HS-5 (cell line): ENCODE data around the gene CA6.
"Not testable (repeated sequence)": the region's sequence is repeated elsewhere in the genome, so short reads cannot be mapped to it uniquely, and the experiment has no call there.

Experiments used
- DNase-seq: peaks from one replicate; pipeline ENCODE4 v3.0.0-alpha.2; 2012; ENCODE audit warnings: low read depth

The CA6 gene

DNA sequence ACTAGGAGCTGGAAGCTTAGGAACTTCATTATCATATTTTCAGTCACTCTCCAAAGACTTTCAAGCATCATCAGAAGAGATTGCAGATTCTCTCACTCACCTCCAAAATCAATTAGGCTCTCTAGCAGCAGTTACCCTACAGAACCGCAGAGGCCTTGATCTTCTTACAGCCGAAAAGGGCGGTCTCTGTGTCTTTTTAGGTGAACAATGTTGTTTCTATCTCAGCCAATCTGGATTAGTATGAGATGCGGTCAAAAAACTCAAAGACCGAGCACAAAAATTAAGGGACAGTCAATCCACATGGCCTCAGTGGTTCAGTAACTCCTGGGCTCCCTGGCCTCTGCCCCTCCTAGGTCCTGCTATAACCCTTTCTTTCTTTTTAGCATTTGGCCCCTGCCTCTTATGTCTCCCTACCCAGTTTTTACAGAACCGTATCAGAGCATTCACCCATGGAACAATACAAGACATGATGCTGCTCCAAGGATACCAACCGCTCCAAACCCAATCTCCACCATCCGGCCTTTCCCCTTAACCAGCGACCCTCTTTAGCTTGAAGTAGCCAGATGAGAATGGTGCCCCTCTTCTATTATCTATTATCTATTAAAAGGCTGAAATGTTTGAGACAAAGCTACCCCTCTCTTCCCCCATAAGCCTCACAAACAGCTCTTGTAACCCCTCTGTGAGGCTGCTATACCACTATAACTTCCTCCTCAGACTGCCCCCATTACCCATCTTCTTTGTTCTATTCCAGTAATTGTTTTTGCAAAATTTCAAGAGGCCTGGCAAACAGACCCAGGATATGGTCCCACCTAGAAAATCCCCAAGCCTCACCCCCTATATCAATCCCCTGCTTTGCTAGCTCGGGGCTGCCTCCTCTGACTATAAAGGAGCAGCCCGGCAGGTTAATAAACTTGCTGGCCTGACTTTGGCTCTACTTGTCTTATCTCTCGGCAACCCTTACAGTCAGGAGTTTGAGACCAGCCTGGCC lies 18.7 kb upstream of the CA6 start:
- DNase-seq: no peak

DNA sequence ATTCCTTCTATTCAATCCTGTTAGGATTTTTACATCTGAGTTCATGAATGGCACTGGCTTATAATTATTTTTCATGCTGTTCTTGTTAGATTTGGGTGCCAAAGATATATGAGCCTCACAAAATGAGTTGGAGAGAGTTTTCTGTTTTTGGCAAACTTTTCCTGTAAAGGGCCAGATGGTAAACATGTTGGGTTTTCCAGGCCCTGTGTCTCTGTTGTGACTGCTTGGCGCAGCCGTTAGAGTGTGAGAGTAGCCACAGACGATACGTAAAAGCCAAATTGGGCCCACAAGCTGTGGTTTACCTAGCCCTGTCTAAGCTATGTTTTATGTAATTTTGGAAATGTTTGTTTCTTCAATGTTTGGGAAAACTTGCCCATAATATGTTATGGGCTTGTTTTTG lies 15.6 kb upstream of the CA6 start:
- DNase-seq: no peak

DNA sequence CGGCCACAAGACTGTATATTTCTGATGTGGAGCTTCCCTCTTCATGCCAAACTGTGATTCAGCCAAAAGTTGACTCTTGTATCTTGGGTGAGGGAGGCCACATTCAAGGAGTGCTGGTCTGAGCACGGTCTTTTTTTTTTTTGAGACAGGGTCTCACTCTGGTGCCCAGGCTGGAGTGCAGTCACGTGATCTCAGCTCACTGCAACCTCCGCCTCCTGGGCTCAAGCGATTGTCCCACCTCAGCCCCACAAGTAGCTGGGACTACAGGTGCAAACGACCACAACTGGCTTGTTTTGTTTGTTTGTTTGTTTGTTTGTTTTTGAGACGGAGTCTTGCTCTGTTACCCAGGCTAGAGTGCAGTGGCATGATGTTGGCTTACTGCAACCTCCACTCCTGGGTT lies 8.6 kb upstream of the CA6 start:
- DNase-seq: not testable (repeated sequence)

DNA sequence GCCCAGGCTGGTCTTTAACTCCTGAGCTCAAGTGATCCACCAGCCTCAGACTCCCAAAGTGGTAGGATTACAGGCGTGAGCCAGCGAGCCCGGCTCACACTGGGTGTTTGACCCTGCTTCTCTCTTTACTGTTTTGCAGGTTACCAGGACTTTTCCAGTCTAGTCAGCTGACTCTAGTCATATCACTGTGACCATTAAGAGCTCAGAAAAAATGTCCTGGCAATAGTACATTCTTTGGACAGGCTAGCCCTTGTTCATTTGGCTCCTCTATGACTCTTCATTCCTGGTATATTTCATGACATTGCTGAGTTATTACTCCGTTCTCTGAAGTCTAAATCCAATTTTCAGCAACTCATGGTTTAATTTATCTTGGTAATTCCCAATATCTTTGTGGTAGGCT lies 8.0 kb upstream of the CA6 start:
- no peak for DNase-seq

DNA sequence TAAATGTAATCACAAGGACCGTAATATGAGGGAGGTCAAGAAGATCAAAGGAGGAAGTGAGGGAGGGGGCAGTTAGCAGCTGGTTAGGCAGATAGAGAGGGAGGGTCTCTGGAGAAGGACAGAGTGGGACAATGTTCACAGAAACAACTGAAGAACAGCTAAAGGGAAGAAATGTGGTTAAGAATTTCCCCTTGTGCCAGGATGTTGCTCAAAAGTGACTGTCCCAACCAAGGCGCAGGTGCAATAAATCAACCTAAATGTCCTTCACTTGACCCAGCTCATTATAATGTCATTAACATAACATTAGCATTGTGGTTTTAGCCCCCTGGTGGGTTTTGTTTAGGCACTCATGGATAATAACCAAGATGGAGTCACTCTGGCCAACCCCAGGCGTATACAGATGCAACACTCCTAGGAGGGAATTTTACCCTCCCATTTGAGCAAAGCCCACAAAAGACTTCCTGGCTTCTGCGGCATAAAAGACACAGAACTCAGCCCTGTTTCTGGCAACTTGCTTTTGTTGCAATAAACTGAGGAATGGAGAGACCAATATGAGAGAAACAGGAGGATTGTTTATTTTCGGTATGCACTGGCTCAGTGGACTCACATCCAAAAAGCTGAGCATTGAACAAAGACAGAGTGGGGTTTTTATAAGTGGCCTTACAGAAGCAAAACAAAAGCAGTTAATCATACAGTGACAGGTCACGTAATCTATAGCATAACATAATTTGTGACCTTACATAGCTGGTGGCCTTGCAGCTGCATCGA lies 7.3 kb upstream of the CA6 start:
- no peak for DNase-seq

DNA sequence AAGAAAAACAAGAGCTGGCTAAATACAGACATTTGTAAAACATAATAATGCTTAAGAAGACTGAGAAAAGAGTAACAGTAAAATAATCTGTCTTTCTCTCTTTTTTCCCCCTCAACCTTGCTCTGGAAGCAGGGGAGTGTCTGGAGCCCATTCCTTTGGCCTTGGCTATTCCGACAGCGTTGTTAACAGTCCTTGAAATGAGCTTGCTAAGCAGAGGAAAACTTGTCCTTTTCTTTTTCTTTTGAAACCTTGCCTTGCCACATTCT lies 6.7 kb upstream of the CA6 start:
- no peak for DNase-seq

DNA sequence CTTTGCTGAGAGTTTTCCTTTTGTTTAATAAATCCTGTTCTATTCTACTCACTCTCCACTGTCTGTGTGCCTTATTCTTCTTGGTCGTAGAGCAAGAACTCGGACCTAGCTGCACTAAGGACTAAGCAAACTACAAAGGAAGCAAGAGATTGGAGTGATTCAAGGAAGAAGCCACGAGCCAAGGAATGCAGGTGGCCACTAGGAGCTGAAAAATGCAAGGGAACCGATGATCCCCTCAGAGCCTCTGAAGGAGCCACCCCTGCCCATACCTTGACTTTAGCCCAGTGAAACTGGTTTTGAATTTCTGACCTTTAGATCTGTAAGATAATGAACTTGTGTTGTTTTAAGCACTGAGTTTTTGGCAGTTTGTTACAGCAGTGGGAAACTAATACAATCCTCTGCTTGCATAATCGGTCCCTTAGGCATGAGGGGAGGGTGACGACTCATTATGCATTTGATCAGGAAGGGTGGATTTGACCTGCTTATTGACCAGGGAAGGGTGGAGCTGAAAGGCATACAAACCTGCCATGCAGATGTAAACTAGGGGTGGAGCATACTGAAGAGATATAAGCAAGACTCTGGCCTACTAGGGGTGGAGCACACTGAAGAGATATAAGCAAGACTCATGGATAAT lies 6.2 kb upstream of the CA6 start:
- peak; percentile 50 for DNase-seq

DNA sequence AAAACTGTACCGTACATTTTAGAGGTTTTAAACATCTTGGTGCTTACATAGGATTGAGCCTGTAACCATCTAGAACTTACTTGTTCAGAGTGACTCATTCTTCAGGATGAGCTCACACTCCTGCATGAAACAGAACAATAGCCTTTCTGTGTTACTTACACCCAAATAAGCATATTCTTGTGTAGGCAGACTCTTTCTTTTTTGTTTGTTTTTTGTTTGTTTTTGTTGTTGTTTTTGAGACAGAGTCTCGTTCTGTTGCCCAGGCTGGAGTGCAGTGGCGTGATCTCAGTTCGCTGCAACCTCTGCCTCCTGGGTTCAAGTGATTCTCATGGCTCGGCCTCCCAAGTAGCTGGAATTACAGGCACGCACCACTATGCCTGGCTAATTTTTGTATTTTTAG lies 3.8 kb upstream of the CA6 start:
- DNase-seq: peak; percentile 54

DNA sequence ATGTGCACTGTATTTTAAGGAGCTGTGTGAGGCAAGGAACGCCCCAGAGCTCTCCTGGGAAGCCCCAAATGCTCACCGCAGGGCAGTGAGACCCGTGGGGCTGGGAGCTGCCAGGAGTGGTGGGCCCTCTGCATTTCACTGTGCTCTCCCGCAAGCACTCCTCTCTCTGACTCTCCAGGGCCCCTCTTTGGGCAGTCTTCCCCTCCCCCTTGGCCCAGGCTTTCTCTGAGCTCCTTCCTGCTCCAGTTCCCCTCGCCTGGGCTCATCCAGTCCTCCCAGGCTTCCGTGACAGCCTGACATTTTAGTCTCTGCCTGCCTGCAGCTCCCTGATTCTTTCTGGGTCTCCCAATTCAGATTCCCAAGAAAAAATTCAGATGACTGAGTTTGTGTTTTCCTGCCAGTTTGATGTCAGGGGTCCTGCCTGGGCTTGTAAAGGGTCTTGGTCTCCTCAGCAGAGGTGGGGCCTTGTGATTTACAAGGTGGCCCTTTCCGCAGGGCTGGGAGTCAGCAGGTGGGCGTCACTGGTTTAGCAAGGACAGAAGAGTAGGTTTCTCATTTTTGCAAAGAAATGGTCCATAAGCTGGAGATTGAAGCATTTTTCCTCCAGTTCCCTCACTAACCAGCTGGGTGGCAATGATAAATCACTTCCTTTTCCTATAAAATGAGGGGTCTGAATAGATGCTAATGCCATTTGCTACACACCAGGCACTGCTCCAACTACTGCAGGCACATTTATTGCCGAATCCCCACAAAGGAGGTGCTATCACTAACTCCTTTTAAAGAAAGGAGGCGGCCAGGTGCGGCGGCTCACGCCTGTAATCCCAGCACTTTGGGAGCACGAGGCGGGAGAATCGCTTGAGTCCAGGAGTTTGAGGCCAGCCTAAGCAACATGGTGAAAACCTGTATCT lies 1.9 kb upstream of the CA6 start:
- DNase-seq: no peak

DNA sequence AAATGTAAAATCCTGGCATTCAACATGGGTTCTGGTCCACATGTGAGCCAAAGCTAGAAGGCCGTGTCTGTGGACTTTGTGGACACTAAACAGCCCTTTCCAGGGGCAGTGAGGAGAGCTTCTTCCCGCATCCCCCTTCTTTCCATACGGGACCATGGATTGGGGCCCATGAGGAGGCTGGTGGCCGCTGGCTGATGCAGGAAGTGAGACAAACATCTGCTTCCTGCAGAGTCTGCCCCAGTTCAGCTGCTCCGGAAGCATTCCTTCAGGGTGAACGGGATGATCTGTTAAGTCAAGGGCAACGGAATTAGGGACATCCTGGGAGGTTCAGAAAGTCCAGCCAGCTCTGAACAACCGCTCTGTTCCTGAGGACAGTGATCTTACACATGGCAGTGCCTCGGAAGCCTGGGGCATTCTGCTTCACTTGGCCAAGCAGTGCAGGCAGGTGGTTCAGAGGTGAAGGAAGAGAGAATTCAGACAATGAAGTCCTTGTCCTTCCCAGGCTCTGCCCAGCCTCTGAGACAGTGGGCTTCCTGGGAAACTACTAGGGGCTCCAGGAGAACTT lies 1.5 kb downstream of the CA6 start:
- DNase-seq: no peak

DNA sequence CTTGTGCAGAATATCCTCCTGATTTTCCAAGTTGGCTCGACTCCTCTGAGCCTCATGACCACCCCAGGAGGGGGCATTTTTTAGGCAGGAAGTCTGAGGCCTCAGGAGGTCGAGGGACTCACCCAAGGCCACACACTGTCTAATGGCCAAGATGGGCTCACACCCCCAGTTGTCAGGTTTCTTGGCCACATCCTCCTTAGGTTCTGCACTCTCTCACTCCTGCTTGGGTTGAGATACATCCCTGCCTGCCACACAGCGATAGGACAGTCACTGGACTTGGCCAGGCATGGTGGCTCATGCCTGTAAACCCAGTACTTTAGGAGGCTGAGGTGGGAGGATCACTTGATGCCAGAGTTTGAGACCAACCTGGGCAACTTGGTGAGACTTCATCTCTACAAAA lies 4.6 kb downstream of the CA6 start:
- no peak for DNase-seq

DNA sequence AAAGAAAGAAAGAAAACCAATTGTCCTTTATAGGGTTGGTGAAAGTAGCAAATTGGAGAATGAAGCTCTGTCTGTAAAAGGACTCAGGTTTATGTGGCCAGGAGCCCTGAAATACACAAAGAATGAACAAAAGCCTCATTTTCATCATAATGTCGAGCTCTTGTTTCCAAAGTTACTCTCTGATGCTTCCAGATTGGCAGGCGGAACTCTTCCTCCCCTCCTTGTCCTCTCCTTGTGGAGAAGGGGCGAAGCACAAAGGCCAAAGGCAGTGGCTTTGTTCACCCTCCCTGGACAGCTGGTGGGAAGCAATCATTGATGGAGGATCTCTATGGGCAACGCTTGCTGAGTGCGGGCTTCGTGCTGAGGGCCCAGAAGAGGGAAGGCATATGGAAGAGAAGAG lies 5.6 kb downstream of the CA6 start:
- DNase-seq: no peak

DNA sequence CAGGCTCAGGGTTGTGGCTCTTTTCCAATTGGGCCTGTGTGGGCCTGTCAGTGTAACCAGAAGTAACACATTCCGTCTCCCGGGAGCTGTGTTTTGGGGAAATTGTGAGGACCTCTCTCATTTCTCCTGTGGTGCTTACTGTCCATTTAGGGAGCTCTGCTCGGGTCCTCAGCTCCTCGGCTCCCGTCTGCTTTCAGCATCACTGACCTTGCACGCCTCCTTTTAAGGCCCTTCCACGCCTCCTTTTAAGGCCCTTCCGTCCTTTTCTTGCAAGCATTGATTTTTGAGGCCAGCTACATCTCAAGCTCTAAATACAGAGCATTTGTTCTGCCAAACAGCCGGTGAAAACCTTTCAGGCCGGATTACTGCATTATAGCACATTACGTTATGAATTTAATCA lies 9.7 kb downstream of the CA6 start:
- DNase-seq: no peak

DNA sequence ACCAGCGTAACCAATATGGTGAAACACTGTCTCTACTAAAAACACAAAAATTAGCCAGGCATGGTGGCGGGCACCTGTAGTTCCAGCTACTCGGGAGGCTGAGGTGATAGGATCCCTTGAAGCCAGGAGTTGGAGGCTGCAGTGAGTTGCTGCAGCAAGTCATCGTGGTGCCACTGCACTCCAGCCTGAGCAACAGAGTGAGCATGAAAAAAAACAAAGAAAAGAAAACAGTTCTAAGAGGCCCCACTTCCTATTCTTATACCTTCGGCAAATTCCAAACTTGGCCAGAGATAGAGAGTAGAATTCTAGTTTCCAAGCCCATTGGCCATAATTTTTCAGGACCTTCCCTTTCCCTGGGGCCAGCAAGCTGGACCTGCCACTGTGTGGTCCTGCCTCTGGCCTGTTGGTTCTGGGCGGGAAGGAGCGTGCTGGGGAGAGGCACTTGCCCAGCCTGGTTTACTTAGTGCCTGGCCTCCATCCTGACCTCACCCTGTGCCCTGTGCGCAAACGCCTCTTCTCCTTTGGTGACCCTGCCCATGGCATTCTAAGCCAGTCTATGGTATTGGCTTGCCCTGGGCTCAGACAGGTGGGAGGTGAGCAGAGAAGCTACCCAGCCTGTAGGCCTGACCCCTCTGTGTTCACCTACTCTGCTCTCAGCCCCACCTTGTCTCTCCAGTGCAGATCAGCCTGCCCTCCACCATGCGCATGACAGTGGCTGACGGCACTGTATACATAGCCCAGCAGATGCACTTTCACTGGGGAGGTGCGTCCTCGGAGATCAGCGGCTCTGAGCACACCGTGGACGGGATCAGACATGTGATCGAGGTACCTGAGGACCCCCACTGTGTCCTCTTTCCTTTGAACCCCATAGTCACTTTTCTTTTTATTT lies 11.0 kb downstream of the CA6 start:
- DNase-seq: no peak

DNA sequence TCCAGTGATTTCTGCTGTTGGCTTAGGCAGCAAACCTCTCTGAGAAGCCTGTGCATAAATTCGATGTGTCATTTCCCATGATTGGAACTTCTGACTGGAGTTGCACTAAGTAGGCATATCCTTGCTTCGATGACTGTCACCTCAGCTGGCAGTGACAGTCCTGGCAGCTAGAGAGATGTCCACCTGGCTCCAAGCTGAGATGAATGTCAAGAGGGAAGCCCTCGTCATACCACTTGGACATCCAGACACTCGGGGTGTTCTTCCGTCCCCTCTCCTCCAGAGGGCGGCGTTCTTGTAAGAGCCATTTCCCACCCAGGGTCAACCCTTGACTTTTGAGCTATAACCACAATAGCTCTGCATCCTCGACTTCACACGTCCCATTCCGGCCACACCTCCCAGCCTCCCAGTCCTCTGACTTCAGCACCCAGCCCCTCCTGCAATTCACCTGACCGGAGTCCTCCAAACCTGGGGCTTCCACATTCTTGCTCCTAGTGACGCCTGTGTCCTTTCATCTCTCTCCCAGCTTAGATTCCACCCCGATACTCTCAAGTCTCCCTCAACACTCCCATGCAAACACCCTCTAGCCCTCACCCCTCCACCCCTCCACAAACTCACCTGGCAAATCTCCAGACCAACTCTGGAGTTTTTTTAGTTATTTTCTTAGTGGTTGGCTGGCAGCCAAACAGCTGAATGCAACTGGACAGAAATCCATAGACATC lies 17.3 kb downstream of the CA6 start:
- no peak for DNase-seq

DNA sequence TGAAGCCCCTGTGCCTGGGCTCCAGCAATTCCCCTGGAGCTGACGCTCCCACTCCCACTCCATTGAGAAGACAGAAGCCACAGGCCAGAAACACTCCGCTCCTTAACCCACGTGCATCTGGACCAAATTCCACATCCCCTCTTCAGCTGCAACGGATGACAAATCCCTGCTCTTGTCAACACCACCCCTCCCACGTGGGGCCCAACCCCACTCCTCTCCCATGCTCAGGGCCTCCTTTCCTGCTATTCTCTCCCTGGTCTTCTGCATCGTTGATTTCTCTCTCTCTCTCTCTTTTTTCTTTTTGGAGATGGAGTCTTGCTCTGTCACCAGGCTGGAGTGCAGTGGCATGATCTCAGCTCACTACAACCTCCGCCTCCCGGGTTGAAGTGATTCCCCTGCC lies 18.3 kb downstream of the CA6 start:
- DNase-seq: no peak

DNA sequence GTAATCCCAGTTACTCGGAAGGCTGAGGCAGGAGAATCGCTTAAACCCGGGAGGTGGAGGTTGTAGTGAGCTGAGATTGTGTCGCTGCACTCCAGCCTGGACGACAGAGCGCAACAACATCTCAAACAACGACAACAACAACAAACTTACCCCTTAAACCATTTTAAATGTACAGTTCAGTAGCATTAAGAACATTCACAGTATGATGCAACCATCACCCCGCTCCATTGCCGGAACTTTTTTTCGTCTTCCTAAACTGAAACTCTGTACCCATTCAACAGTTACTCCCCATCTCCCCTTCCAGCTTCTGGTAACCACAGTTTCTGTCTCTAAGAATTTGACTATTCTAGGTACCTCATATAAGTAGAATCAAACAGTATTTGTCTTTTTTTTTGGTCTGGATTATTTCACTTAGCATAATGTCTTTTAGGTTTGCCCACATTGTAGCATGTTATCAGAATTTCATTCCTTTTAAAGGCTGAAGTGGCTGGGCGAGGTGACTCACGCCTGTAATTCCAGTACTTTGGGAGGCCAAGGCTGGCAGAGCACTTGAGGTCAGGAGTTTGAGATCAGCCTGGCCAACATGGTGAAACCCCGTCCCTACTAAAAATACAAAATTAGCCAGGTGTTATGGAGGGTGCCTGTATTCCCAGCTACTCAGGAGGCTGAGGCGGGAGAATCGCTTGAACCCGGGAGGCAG lies 19.6 kb downstream of the CA6 start:
- DNase-seq: no peak

DNA sequence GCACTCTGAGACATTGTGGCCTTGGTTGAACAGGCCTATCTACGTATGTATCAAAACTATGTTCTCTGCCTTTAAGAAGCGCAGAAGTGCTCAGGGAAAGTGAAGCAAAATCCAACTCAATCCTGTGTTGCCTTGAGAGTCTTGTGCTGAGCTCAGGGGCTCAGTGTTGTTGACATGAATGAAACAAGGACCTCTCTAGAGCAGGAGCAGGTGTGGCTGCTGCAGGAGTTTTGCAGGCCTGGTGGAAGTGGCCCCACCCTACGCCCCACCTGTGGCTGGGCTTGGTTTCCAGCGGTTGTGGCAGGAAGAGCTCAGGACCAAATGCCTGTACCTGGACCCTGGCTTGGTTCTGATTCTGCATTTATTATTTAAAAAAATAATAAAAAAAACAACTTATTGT lies 20.9 kb downstream of the CA6 start:
- DNase-seq: no peak

DNA sequence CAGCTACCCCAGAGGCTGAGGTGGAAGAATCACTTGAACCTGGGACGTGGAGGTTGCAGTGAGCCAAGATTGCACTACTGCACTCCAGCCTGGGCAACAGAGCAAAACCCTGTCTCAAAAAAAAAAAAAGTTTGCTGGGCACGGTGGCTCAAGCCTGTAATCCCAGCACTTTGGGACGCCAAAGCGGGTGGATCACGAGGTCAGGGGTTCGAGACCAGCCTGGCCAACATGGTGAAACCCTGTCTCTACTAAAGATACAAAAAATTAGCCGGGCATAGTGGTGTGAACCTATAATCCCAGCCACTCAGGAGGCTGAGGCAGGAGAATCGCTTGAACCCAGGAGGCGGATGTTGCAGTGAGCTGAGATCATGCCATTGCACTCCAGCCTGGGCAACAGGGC lies 23.2 kb downstream of the CA6 start:
- DNase-seq: not testable (repeated sequence)
